ENCODE results near the gene CYTH4.

CYTH4 gene

GRCh38 chr22:37331856-37332536 lies 49.7 kb downstream of the CYTH4 start:
- no peak for DNase-seq

GRCh38 chr22:37333724-37334460 lies 51.6 kb downstream of the CYTH4 start:
- no peak for DNase-seq

DNA sequence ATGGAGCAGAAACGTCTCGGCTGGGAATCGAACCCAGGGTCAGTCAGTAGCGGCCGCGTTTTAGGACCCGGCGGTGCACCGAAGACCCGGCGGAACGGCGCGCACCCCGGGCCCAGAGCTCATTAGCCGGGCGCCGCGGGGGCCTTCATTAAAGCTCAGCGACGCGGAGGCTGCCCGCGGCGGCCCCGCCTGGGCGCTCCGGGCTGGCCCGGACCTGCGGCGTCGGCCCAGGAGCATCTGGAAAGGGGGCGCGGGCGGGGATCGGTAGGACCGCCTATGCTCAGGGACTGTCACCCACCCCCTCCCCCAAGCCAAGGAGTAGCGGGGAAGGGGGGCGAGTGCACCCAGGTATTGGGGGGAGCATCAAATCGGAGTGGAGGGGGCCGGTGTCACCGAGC lies 52.2 kb downstream of the CYTH4 start:
- no peak for DNase-seq

DNA sequence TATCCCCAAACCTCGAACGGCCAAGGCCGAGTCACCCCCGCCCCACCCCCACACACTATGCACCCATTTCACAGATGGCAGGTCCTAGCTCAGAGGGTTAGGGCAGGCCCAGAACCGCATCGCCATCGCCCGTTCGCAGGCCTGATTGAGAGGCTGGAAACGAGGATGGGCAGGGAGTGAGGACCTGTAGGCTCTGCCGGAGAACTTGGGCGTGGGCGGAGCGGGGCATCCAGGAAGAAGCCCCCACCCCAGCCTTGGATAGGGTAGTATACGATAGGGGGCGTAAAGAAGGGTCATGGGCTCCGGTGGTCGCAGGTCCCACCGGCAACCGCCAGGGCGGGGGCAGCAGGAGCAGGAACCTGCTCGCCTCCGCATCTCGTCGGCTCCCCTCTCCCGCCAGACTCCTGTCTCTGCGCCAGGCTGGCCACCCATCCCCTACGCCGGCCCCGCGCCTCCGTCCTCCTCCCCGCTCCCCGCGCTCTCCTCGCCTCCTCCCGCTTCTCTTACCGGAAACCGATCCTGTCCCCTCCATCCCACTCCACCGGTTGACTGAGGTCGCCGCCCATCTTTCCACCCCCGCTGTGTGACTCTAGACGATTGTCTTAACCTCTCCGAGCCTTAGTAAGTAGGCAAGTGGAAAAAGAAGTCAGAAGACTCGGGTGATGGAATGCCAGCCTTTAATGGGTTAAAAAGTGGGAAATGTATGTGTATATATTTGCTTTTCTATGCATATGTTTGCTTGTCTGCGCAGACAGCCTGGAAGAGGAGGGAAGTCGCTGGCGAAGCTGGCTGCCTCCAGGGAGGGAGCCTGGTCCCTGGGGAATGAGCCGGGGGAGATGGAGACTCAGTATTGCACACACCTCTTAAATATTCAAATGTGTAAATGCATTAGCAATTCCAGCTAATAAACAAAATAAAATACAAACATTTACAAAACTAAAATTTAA lies 52.8 kb downstream of the CYTH4 start:
- DNase-seq: no peak

GRCh38 chr22:37335806-37336199 lies 53.5 kb downstream of the CYTH4 start:
- DNase-seq: no peak

DNA sequence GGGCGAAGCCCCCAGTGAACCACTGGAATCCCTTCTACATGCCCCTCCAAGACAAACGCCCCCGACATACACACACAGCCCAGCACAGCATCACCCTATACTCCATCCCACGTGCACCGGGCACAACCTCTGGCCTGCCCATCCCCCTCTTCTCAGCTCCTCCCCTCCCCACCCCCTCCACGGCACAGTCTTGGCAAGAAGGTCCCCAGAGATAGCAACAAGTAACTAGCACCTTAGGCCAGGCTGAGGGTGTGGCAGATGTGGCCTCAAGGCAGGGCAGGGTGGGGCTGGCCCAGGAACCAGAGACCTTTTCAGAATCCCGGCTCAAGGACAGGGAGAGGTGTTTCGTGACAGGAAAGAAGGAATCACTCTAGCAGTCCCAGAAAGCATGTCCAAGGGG lies 54.3 kb downstream of the CYTH4 start:
- DNase-seq: peak; percentile 76

DNA sequence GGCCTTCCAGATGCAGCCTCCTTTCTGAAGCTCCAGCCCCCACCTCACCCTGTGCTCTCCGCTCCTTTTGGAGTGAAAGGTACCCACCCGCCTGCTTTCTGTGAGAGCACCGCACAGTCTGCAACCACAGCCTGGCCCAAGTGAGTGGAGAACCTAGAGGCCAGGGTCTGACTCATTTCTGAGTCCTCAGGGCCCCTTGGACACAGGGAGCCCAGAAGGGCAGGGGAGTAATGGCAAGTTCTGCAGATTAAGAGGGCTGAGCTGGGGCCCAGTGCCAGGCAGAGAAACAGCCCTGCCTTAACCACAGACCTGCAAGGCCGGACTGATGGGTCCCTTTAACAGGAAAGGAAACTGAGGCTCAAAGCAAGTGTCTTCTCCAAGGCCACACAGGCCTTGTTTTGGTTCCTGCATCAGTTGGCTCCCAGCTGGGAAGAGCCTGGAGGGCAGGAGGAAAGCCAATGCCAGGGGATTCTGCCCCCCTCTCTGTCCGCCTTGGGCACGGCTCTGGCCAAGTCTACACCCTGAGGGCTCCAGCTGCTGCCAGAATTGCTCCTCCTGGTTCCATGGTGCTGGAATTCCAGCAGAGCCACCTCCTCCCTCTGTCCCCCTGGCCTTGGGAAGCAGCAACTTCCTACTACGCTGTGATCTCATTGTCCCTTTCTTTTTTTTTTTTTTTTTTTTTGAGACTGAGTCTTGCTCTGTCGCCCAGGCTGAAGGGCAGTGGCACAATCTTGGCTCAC lies 55.1 kb downstream of the CYTH4 start:
- no peak for DNase-seq

DNA sequence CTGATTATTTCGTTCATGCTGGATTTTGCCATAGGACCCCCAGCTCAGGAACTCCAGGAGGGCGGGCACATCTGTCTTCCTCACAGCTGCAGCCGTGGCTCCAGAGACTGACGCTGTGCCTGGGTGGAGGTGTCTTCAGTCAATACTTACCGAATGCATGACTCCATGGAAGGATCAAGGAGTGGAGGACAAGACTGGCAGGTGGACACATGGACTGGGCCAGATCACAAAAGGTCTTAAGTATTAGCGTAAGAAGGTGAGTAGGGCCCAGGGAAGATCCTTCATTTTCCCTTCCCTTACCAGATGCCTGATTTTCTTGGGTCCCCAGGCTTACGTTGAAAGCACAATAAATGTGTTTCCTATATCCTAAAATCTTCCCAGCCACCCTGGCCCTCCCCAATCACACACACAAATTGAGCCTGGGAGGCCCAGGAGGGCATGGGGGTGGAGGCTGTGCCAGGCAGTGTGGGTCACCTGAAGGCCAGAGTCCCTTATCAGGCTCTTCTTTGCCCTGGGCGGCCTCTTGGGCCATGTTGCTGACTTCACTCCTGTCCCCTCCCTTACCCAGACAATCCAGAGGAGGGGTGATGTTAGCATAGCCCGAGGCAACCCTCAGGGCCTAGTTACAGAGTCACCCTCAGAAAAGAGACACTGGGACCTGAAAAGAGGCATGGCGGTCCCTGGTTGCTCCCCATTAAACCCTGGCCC lies 56.4 kb downstream of the CYTH4 start:
- no peak for DNase-seq

GRCh38 chr22:37340331-37341262 lies 58.3 kb downstream of the CYTH4 start:
- DNase-seq: no peak

- no peak for DNase-seq
Observed at GRCh38 chr22:37342065-37342464, 59.8 kb downstream of the CYTH4 start.

- DNase-seq: no peak
Observed at GRCh38 chr22:37343348-37343747, 61.0 kb downstream of the CYTH4 start.

- DNase-seq: no peak
Observed at GRCh38 chr22:37343863-37344734, 61.8 kb downstream of the CYTH4 start.

GRCh38 chr22:37344735-37345449 lies 62.6 kb downstream of the CYTH4 start:
- no peak for DNase-seq

GRCh38 chr22:37345863-37346504 lies 63.7 kb downstream of the CYTH4 start:
- DNase-seq: no peak

GRCh38 chr22:37346505-37346895 lies 64.2 kb downstream of the CYTH4 start:
- DNase-seq: no peak

GRCh38 chr22:37349043-37349814 lies 66.9 kb downstream of the CYTH4 start:
- no peak for DNase-seq

- no peak for DNase-seq
Observed at GRCh38 chr22:37351232-37351631, 68.9 kb downstream of the CYTH4 start.

- no peak for DNase-seq
Observed at GRCh38 chr22:37352481-37352880, 70.2 kb downstream of the CYTH4 start.
